ENCODE data around the gene PJVK. TPM values are rescaled to one million over a fixed set of nuclear protein-coding genes. Genes with fewer than 3 reads are reported as not detected.

Gene PJVK
- total and polyA plus RNA-seq, 2 of the 4 experiments (the other 2 are of a cell fraction): 0.72 to 2.4 TPM

GRCh38 chr2:178473931-178474330, 22.8 kb downstream of the PJVK start:
- H4K5ac ChIP-seq (ENCODE audit: low read depth, low read length): no peak overlapping the region
- H3K23ac ChIP-seq (ENCODE audit: low read depth, low read length): no peak overlapping the region
- WGBS, 2 experiments (ENCODE audit: extremely low coverage in 2 of 2, insufficient read length in 1 of 2): no CpG with 5 or more reads among the region's 4 CpGs
- H4K20me1 ChIP-seq (ENCODE audit: insufficient read depth, low read length): no peaks in the 10 kb centered on the region
- H2BK120ac ChIP-seq (ENCODE audit: low read depth, low read length): no peak overlapping the region
- H2BK15ac ChIP-seq (ENCODE audit: low read depth, low read length): no peak overlapping the region
- dilution Hi-C loops (cut with HindIII; ENCODE audit: low sequenced_read_pairs, unreplicated experiment) (no loop called here), in situ Hi-C loops (cut with MboI; ENCODE audit: low sequenced_read_pairs) (no loop called here), intact Hi-C loops (cut with micrococcal nuclease) (no loop called here)
- H4K91ac ChIP-seq (ENCODE audit: insufficient read depth, low read depth, low read length): no peak overlapping the region
- no peak overlapping the region for H3K18ac ChIP-seq (ENCODE audit: low read depth, low read length)
- no peak overlapping the region for H4K8ac ChIP-seq (ENCODE audit: low read depth in 2 of 2, low read length in 2 of 2)
- 0 out of 2 replicates have a peak, but pooled peaks cover 3% of the 10 kb centered on the region for H3K36me3 ChIP-seq (ENCODE audit: control insufficient read depth, insufficient read depth, low read length)
- DNase-seq (peak; percentile 15), ATAC-seq (ENCODE audit: low read depth) (no peak)
- no peak overlapping the region for H3K27ac ChIP-seq (ENCODE audit: insufficient read depth, low read length)
- H3K4ac ChIP-seq (ENCODE audit: low read depth, low read length): no peak overlapping the region
- no peak overlapping the region for H2AK9ac ChIP-seq (replicated peaks; ENCODE audit: low read depth, low read length, poor library complexity)
- no peak overlapping the region for H3K4me2 ChIP-seq (ENCODE audit: low read depth, low read length)
- H2AK5ac ChIP-seq (ENCODE audit: low read depth, low read length): no peak overlapping the region
- no peaks in the 10 kb centered on the region; the same call in 1 of the 2 replicates for H3K9me1 ChIP-seq (ENCODE audit: insufficient read depth, low read length)
- no peak overlapping the region for H3K14ac ChIP-seq (replicated peaks; ENCODE audit: low read depth, low read length)
- H3K9me3 ChIP-seq (ENCODE audit: control insufficient read depth, insufficient read depth, low read length): no peaks in the 10 kb centered on the region
- ChIA-PET CTCF (no interaction called here), POLR2A (ENCODE audit: unreplicated experiment) (no interaction called here)
- H3K56ac ChIP-seq (ENCODE audit: extremely low read depth, insufficient read depth, low read length): no peak overlapping the region
- H2BK20ac ChIP-seq (ENCODE audit: low read depth, low read length): no peak overlapping the region
- BruUV-seq (replicated peaks): no TSS peak
- H3K79me1 ChIP-seq (ENCODE audit: low read depth in 1 of 2, low read length in 2 of 2): peaks cover 20 to 21% of the 10 kb centered on the region in 2 experiments
- TF ChIP-seq CEBPB (IDR thresholded peaks at IDR 0.05; ENCODE audit: low read depth, low read length) (no peak), RAD21 (IDR thresholded peaks at IDR 0.05; ENCODE audit: low read length) (no peak), RCOR1 (IDR thresholded peaks at IDR 0.05; ENCODE audit: insufficient replicate concordance, low read length) (no peak), MXI1 (IDR thresholded peaks at IDR 0.05; ENCODE audit: borderline replicate concordance, low read depth, low read length) (no peak), NFE2L2 (IDR thresholded peaks at IDR 0.05; ENCODE audit: low read depth, low read length) (no peak), BHLHE40 (IDR thresholded peaks at IDR 0.05; ENCODE audit: low read depth, low read length) (no peak), SMC3 (IDR thresholded peaks at IDR 0.05; ENCODE audit: low read depth, low read length) (no peak), ELK1 (IDR thresholded peaks at IDR 0.05; ENCODE audit: borderline replicate concordance, low read depth, low read length) (no peak), MAZ (IDR thresholded peaks at IDR 0.05; ENCODE audit: borderline replicate concordance, low read depth, low read length) (no peak), RFX5 (IDR thresholded peaks at IDR 0.05; ENCODE audit: low read depth, low read length) (no peak), FOS (IDR thresholded peaks at IDR 0.05; ENCODE audit: low read depth, low read length) (no peak), CHD1 (IDR thresholded peaks at IDR 0.05; ENCODE audit: low read depth, low read length) (no peak)
- TF ChIP-seq, protein P1, sequence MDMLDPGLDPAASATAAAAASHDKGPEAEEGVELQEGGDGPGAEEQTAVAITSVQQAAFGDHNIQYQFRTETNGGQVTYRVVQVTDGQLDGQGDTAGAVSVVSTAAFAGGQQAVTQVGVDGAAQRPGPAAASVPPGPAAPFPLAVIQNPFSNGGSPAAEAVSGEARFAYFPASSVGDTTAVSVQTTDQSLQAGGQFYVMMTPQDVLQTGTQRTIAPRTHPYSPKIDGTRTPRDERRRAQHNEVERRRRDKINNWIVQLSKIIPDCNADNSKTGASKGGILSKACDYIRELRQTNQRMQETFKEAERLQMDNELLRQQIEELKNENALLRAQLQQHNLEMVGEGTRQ (IDR thresholded peaks at IDR 0.05; ENCODE audit: low read depth, low read length): no peak
- TF ChIP-seq, protein P2, sequence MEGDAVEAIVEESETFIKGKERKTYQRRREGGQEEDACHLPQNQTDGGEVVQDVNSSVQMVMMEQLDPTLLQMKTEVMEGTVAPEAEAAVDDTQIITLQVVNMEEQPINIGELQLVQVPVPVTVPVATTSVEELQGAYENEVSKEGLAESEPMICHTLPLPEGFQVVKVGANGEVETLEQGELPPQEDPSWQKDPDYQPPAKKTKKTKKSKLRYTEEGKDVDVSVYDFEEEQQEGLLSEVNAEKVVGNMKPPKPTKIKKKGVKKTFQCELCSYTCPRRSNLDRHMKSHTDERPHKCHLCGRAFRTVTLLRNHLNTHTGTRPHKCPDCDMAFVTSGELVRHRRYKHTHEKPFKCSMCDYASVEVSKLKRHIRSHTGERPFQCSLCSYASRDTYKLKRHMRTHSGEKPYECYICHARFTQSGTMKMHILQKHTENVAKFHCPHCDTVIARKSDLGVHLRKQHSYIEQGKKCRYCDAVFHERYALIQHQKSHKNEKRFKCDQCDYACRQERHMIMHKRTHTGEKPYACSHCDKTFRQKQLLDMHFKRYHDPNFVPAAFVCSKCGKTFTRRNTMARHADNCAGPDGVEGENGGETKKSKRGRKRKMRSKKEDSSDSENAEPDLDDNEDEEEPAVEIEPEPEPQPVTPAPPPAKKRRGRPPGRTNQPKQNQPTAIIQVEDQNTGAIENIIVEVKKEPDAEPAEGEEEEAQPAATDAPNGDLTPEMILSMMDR (conservative IDR thresholded peaks at IDR 0.05; ENCODE audit: low read depth, low read length): no peak
- peaks cover 5% of the 10 kb centered on the region for H3K4me1 ChIP-seq (ENCODE audit: control insufficient read depth, insufficient read depth, low read length)
- no peak overlapping the region for H3K9ac ChIP-seq (ENCODE audit: low read depth, low read length)
- no peak overlapping the region for H2BK5ac ChIP-seq (ENCODE audit: low read depth, low read length, poor library complexity, severe bottlenecking)
- no peak overlapping the region for H2AFZ ChIP-seq (replicated peaks; ENCODE audit: low read length, poor library complexity)
- no peaks in the 10 kb centered on the region for H3K27me3 ChIP-seq (ENCODE audit: control insufficient read depth, insufficient read depth, low read length)
- H3K4me3 ChIP-seq (ENCODE audit: insufficient read depth, low read depth, low read length): no peak overlapping the region
